HG02642 (cell line): ENCODE measurements around the gene SIRT6.
A peak's percentile ranks its signal among the peaks of the same experiment; 100 is the strongest.
"Not testable (repeated sequence)": the region's sequence is repeated elsewhere in the genome, so short reads cannot be mapped to it uniquely, and the experiment has no call there.

ENCODE experiments used
- ATAC-seq: cut with Tn5 transposase; IDR thresholded peaks from one replicate; pipeline ENCODE4 v1.9.1; 2021; ENCODE audit warnings: mild to moderate bottlenecking; ENCODE audit not compliant: unreplicated experiment, poor library complexity

Gene SIRT6

DNA sequence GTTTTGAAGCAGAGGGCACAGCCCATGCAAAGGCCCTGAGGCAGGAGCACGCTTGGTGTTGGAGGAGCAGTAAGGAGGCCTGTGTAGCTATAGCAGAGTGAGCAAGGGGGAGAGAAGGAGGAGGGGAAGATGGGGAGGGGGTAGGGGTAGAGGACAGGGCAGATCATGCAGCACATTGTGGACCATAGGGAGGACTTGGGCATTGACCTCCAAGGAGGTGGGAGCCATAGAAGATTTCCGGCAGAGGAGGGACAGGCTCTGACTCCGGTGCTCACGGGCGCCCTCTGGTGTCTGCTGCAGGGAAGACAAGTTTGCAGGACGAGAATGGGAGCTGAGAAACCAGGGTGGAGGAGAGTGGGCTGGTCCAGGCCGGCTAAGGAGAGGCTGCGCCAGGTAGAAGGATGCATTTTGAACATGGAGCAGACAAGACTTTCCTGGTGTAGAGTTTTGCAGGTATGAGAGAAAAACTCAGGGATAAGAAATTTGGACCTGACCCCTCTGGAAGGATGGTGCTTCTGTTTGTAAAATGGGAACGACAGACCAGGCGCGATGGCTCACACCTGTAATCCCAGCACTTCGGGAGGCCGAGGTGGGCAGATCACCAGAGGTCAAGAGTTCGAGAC, 42.6 kb downstream of the SIRT6 start:
- peak; percentile 54 for ATAC-seq

DNA sequence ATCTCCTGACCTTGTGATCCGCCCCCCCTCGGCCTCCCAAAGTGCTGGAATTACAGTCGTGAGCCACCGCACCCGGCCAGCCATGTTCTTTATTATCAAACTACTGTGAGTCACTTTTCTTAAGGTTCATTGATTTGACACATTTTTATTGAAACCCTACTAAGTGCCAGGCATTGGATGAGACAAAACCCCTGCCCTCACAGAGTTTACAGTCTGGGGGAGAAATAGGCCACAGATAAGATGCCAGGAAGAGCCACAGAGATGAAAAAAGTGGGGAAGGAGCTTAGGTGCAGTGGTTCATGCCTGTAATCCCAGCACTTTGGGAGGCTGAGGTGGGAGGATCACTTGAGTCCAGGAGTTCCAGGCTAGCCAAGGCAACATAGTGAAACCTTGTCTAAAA, 43.9 kb downstream of the SIRT6 start:
- ATAC-seq, result no peak

DNA sequence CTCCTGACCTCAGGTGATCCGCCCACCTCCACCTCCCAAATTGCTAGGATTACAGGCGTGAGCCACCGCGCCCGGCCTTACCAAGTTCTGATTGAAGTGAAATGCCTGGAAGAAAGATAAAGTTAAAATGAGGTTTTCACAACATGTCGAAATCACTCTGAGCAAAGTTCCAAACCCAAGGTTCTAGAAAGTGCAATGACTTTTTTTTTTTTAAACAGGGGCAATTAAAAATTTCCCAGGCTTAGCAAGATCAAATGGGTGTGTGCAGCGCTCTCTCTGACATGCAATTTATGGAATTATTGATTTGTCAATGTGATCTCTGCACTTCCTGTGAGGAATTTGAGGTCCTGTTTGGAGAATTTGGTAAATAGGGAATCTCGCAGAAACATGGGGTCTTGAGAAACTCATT, 45.7 kb downstream of the SIRT6 start:
- no peak for ATAC-seq

DNA sequence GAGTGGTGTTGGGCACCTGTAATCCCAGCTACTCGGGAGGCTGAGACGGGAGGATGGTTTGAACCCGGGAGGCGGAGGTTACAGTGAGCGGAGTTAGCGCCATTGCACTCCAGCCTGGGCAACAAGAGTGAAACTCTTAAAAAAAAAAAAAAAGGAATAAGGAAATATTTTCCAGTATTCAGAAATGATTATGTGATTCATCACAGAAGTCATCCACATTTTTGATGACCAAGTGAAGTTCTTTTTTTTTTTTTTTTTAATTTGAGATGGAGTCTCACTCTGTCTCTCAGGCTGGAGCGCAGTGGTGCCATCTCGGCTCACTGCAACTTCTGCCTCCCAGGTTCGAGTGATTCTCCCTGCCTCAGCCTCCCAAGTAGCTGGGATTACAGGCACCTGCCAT, 47.0 kb downstream of the SIRT6 start:
- ATAC-seq, result not testable (repeated sequence)

DNA sequence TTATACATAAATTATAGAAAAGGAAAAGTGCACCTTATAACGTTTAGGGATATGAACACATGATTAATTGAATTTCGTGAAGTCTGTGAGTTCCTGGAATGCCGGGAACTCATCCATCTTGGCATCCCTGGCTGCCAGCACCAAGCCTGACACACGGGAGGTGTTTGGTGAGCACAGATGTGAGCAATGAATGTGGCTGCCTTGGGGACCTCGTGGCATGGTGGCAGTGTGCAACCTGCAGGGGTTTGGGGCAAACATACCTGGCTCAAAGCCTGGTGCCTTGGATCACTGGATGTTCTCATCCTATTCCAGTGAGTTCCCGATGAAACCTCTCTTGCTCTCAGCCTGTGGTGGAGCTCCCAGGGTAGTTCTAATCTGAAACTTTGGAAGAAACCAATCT, 48.0 kb downstream of the SIRT6 start:
- no peak for ATAC-seq

DNA sequence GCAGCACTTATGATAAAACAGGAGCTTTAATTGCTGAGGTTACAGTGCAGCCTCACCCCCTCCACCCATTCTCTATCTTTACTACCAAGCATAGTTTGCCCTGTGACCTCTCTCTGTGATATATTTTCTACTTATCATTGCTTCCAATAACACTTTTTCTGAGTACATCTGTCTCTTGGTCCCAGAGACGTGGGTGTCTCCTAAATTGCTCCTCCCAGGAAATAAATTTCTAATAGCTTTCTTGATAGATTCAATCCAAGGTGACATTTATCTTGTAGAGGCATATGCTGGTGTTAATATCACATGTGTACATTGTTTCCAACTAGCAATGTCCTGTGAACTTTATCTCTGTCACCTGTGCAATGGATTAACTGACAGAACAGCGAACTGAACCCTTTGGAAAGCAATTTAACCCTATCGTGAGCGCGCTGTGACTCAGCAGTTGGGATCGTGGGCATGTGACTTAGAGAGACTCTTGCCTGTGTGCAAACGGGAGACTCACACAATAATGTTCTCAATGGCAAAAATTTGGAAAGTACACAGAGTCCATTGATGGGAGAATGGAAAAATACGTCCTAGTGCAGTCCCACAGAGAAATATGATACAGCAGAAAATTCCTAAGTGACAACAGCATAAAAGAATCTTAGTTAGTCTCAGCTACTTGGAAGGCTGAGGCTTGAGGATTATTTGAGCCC, 51.5 kb downstream of the SIRT6 start:
- ATAC-seq, result no peak

DNA sequence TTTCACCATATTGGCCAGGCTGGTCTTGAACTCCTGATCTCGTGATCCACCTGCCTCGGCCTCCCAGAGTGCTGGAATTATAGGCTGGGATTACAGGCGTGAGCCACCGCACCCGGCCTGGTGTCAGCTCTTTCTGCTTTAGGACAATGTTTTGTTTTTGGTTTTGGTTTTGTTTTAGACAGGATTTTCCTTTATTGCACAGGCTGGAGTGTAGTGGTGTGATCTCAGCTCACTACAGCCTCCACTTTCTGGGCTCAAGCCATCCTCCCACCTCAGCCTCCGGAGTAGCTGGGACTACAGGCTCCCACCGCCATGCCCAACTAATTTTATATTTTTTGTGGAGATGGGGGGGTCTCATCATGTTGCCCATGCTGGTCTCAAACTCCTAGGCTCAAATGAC, 53.3 kb downstream of the SIRT6 start:
- ATAC-seq, result not testable (repeated sequence)

DNA sequence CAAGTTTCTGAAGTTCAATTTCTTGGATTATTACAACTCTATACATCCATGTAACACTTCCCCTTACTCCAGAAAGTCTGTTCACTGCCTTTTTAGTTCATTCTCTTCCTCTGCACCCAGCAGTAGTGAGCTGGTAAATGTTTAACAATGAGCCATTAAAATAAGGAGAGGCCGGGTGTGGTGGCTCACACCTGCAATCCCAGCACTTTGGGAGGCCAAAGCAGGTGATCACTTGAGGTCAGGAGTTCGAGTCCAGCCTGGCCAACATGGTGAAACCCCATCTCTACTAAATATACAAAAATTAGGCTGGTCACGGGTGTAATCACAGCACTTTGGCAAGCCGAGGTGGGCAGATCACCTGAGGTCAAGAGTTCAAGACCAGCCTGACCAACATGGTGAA, 55.0 kb downstream of the SIRT6 start:
- not testable (repeated sequence) for ATAC-seq

DNA sequence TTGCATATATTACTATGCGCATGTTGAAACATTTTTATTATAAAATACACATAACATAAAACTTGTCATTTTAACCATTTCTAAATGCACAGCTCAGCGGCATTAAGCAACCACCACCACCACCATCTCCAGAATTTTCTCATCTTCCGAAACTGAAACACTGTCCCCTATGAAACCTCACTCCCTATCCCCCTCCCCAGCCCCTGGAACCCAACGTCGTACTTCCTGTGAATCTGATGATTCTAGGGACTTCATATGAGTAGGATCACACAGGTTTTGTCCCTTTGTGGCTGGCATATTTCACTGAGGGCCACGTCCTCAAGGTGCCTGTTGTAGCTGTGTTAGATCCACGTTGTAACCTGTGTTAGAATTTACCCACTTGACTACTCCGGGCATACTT, 57.7 kb downstream of the SIRT6 start:
- no peak for ATAC-seq
